Measurements from ENCODE around the gene TBCD. TPM values are rescaled to one million over a fixed set of nuclear protein-coding genes. Genes with fewer than 3 reads are reported as not detected.

The TBCD gene
- polyA plus RNA-seq, 1 donor, result 54.9 TPM

DNA sequence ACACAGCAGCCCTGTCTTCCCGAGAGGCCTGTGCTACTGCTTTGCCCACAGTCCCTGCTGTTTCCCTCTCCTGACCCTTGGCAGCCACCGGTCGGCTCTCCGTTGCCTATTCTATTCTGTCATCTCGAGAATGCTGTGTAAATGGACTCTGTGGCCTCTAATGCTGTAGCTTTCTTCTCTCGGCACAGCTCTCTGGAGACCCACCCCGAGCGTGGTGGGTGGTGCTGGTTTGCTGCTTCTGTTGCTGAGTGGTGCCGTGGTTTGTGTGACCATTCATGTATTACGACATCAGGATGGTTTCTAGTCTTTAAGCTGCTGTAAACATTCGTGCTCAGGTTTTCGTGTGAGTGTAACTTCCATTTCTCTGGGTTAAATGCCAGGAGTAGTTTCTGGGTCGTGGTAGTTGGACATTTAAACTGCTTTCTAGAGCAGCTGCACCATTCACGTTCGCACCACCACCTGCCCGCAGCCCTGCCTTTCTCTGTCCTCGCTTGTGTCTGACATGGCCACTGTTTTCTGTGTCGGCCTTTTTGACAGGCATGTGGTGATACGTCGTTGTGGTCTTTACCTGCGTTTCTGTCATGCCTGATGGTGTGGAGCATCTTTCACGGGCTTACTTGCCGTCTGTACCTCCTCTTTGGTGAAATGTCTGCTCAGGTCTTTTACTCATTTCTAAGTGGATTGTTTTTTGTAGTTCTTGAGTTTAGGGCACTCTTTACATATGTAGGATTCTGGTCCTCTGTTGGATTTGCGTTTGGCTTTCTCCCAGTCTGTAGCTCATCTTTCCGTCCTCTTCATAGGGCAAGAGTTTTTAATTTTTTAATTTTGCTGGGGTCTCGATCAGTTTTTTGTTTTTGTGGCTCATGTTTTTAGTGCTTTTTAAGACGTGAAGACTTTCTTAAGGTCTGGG is 135.6 kb downstream of the TBCD start:
- no peak for DNase-seq (ENCODE audit: low read depth)

DNA sequence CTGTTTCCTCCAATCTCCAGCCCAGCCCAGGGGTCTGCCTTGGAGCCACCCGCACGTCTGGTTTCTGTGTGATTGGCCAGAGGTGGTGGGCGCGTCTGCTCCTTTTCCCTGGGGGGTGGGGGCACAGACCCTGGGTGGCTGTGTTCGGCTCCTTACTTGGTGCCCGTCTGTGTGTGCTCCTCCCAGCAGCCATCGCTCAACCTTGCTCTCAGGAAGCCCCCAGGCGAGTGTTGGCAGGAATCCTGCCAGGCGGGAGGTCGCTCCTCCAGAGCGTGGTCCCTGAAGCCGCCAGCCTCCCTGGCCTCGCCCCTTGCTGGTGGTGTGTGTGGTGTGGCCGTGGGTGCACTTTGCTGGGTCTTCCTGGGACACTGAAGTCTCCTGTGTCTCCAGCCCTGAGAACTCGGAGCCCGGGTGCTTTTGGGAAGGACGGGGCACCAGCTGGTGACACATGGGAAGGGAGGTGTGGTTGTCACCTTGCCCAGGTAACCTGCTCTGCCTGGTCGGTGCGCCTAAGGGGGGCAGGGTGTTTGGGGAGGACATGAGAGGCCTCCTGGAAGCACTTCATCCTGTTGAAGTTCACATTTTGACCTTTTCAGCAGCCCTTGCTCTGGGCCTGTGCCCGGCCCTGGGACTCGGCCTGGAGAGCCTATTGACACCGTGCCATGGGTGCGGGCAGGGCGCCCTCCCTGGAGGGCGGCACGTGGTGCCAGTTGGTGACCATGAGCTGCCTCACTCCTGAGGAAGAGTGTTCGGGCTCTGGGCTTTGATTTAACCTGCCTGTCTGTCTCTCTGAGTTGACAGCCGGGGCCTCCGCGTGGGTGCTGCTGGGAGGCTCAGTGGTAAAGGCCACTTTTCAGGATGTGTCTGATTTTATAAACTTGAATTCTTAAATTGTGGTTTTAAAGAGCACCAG is 137.0 kb downstream of the TBCD start:
- no peak for DNase-seq (ENCODE audit: low read depth)

DNA sequence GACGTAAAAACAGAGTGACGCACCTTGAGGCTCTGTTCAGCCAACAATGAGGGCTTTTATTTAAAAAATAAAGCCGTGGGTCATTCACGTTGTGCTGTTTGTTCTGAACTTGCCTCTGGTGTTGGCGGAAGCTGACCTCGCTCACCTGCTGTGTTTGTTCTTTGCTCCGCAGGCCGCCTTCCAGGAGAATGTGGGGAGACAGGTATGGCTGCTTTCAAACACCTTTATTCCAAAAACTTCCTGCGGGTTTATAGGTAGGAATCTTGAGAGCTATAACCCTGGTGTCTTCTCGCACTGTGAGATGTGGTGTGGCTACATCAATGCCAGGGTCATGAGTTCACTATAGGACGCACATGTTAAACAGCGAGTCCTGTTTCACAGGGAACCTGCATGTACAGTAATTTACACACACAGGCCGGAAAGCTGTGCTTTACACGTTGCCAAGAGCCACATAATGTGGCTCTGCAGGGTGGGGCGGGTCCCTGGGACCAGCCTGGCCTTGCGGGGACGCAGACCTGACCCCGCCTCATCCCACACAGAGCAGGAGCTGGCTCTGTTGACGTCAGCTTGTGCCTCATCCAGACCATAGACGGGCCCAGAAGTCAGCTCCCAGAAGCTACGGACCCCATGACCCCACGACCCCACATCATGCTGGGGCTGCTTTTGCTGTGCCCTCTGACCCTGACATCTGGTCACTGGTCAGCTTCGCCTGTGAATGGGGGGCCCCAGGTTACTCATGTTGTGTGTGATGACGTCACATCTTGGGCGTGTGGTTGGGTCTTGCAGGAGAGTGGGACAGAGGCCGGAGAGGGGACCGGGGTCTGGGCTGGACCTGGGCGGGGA is 137.9 kb downstream of the TBCD start:
- DNase-seq (ENCODE audit: low read depth), result no peak

DNA sequence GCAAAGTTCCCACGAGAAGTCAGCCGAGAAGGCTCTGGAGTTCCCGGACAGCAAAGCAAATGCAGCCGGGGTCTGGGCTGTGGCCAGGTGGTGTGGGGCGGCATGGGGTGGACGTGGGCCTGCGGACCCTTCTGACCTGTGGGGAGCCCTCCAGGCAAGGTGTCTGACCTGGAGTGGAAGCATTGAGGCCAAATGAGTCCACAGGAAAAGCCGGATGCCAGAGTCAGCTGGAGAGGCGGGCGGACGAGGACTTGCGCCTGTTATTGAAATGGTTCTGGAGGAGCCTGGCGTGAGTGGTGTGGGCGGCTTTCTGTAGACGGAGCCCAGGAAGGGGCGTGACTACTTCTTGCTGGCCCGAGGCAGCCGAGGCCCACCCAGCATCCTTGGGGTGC is 138.5 kb downstream of the TBCD start:
- DNase-seq (ENCODE audit: low read depth), result no peak

DNA sequence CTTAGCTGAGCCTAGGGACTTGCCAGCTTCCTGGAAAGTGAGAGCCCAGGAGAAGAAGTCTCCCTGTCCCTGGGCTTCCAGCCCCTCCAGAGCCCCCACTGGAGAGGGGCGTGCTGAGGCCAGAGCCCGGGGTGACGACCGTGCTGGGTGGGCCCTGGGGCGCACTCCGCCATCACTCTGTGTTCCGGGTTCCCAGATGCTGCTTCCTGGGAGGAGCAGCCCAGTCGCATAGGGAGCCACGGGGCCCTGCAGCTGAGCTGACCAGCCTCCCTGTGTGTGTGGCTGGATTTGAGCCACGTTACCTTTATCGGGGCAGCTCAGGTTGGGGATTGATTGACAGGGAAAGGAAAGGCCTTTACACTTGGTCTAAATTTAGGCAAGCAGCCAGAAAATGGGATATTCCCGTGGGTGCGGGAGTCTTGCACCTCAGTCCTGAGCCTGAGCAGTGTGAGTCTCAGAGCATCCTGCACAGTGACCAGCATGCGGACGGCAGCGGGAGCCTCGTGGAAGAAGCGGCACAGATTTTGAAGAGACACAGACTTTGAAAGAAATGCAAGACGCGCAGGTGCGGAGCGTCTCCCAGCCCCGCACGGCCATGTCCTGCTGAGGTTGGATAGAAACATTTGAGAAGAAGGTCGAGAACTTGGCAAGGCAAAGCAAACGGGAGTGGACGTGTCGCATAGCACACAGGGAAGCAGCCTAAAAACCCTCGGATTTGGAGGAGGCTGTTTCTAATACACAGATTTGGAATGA is 139.2 kb downstream of the TBCD start:
- no peak for DNase-seq (ENCODE audit: low read depth)

DNA sequence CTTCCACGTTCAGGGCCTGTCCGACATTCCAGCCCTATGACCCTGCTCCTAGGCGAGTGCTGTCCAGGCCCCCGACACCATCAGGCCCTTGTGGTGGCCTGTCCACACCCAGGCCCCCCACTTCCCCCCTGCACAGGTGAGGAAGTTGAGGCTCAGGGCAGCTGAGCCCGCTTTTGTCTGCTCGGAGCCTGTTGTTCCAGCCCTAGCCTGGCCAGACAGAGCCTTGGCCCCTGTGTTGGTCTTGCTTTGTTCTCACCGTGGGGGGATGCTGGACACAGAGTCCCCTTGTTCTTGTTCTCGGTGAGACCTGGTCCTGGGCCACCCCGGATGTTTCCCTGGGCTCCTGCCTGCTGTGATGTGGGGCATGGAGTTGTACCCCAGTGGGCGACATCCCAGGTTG is 140.0 kb downstream of the TBCD start:
- DNase-seq (ENCODE audit: low read depth), result no peak

DNA sequence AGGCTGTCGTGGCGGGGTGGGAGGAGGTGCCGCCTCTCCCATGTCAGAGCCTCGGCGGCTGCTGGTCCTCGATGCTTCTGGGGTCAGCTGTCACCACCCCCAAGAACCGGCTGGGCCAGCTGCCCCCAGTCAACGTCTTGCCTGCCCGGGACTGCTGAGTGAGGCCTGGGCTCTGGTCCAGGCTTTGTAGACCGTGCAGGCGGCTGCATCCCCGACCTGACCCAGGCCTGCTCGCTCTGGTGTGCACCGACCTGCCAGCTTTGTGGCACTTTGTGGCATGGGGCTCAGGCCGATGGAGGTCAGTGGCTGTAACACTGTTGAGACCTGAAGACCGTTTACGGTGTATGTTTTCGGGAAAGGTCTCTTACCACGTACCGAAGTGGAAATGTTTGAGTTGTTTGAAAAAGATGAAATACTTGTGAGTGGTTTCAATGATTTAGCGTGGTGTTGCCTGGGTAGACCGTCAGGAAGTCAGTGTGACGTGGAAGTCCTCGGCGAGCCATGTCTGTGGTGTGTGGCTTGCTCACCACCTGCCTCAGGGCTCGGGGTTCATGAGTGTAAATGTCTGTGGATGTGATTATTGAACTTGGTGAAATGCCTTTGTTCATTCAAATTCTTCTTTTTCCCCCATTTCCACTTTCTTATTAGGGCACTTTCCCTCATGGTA is 141.2 kb downstream of the TBCD start:
- no peak for DNase-seq (ENCODE audit: low read depth)

DNA sequence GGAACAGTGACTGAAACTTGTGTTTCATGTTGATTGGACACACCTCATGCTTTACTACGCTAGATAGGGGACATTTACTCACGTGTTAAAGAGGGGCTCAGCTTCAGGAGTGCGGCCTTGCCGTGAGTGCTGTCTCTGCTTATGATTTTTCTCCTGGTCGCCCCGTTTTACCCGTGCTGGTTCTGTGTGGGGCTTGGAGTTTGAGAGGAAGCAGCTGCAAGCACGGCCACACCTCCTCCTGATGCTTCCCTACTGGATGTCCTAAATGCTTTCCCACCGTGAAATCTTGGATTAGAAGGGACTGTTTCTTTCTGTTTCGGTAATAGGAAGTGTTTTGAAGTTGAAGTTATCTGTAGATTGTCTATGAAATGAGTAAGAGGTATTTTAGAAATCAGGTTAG is 141.9 kb downstream of the TBCD start:
- DNase-seq (ENCODE audit: low read depth), result no peak

DNA sequence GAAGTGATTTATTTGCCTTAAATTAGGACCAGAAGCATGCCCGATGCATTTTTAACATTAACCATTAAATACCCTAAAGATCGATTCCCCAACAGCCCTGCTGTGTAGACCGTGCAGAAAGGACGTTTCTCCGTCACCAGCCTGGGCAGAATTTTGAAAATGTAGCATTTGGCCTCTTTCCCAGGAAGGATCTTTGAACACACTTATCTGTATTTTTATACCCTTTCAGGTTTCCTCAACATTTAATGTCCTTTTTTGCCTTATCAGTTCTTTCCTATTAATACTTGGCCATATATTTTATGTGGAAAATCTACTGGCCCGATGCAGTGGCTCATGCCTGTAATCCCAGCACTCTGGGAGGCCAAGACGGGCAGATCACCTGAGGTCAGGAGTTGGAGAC is 142.5 kb downstream of the TBCD start:
- DNase-seq (ENCODE audit: low read depth), result no peak

DNA sequence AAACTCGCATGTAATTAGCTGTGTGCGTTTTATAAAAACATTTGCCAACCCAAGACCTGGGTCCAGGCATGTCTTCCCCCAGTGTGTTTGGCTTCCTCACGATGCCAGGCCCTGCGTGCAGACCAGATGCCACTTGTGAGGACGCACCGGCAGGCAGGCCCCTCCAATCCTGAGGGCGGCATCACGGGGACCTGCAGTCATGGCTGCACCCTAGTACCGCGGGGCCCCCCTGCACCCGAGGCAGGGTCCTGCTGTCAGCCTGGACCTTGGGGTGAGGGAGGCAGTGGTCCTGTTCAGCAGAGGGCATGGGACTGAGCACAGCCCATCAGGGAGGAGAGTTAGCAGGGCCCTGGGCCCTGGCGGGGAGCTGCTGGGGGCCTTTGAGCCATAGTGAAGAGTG is 143.2 kb downstream of the TBCD start:
- DNase-seq (ENCODE audit: low read depth), result no peak

DNA sequence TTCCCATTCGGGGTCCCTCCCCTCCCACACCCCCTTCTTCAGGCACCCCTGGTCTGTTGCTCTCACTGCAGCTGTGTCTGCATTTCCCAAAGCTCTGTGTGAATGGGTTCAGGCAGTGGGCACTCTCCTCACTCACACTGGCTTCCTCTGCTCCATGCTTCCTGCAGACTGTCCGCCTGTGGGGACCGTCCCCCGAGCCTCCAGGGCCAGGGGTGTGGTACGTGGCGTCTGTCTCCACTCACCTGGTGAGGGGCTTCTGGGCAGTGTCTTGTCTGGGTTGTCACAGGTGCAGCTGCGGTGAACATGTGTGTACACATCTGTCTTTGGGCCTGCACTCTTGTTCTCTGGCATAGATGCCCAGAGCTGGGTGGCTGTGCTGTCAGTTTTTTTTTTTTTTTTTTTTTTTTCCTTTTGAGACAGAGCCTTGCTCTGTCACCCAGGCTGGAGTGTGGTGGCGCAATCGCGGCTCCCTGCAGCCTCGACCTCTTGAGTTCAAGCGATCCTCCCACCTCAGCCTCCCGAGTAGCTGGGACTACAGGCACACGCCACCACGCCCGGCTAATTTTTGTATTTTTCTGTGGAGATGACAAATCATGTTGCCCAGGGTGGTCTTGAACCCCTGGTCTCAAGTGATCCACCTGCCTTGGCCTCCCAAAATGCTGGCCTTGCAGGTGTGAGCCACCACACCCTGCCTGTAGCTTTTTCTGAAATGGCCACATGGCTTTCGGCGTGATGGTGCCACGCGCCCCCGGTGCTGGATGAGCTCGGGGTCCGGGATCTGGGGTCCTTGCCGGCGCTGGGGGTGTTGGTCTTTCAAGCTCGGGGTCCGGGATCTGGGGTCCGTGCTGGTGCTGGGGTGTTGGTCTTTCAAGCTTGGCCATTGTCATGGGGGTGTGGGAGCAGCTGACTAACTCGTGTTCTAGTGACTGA is 144.5 kb downstream of the TBCD start:
- no peak for DNase-seq (ENCODE audit: low read depth)

DNA sequence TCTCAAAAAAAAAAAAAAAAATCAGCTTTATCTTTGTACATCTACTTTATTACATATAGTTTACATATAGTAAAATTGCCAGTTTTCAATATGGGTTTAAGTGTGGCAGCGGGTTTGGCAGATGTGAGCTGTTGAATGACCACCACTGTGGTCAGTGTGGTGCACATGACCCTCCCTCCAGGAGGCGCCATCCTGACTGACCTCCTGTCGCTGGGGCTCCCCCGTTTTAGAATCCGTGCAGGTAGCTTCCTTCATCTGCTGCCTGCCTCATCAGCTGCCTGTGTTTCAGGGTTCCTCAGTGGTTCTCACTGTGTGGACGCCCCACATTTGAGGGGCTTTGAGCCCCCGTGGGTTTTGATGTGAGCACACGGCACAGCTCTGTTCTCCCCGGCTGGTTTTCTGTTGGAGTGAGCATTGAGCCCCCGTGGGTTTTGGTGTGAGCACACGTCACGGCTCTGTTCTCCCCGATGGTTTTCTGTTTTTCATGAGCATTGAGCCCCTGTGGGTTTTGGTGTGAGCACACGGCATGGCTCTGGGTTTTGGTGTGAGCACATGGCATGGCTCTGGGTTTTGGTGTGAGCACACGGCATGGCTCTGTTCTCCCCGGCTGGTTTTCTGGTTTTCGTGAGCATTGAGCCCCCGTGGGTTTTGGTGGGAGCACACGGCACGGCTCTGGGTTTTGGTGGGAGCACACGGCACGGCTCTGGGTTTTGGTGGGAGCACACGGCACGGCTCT is 145.8 kb downstream of the TBCD start:
- no peak for DNase-seq (ENCODE audit: low read depth)

DNA sequence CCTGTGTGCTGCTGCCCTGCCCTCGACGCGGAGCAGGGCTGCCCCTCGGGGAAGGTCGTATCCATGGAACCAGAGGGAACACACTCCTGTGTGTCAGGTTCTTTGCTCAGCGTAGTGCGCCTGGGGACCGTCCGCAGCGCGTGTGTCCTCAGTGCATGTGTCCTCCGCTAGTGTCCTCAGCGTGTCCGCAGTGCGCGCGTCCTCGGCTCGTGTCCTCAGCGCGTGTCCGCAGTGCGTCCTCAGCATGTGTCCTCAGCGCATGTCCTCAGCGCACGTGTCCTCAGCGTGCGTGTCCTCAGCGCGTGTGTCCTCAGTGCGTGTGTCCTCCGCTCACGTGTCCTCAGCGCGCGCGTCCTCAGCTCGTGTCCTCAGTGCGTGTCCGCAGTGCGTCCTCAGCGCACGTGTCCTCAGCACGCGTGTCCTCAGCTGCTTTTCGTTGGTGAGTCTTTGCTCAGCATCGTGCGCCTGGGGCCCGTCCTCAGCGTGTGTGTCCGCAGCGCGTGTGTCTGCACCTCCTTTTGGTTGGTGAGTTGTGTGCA is 147.2 kb downstream of the TBCD start:
- no peak for DNase-seq (ENCODE audit: low read depth)

DNA sequence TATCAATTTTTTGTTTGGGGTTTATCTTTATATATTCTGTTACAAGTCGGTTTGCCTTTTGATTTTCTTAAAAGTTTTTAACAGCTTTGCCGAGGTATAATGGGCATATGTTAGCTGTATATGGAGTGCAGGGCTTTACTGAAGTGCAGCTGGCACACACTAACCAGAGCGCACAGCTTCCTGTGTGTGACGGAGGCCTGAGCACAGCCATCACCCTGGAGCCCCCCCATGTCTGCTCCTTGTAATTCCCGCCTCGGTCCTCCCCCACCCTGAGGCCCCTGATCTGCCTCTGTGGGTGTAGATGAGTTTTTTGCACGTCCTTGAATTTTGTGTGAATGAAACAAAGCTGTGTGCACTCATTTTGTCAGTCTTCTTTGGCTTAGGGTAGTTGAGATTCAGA is 148.1 kb downstream of the TBCD start:
- no peak for DNase-seq (ENCODE audit: low read depth)

DNA sequence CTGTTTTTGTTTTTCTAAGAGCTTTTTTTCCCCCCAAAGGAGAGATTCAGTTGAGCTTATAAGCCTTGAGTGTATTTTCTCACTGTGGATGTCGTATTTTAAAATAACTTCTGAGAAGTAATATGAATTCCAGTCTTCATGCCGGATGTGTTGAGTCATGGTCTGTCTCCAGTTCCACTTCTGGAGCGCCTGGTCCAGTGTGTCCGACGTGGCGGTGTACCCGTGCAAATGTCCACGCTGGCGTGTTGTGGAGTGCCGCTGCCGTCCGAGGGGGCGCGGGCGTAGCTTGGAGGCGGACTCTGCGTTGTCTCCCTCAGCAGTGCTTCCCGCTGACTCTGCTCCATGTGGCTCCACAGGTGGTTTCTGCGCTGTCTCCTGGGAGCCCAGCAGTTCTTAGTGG is 148.9 kb downstream of the TBCD start:
- no peak for DNase-seq (ENCODE audit: low read depth)

DNA sequence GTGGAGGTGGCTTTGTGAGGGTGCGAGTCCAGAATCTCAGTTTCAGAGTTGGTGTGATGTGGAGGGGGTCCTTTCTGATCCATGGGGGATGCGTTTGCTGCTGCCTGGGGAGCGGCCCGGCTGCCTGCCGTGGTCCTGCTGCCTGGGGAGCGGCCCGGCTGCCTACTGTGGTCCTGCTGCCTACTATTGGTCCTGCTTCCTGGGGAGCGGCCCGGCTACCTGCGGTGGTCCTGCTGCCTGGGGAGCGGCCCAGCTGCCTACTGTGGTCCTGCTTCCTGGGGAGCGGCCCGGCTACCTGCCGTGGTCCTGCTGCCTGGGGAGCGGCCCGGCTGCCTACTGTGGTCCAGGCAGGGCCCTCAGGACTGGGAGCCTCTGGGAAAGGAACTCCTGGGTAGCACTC is 149.5 kb downstream of the TBCD start:
- DNase-seq (ENCODE audit: low read depth), result no peak

DNA sequence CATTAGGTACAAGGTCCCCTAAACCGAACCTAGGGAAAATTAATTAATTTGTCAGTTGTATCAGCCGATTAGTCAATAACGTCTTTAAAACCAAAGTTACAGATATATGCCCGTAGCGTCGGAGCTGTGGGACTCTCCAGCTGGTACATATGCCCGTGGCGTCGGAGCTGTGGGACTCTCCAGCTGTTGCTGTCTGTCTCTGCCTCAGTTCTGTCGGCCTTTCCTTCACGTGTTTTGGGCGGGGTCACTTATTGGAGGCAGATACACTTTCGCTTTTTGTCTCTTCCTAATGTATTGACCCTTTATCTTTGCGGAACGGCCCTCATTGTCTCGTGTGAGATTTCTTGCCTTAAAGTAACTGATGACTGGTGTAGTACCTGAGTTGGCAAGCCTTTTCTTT is 150.0 kb downstream of the TBCD start:
- no peak for DNase-seq (ENCODE audit: low read depth)

Measured in forelimb muscle (tissue), 1 donor.